HepG2 (cell line): ENCODE results near the gene OPALIN. TPM values are rescaled to one million over a fixed set of nuclear protein-coding genes. Genes with fewer than 3 reads are reported as not detected.

Source experiments
- ATAC-seq: fragments of 200-7000 bp; cut with Tn5 transposase; 3 replicates; pipeline ENCODE4 v1.9.1; 2020; ENCODE audit warnings: mild to moderate bottlenecking, moderate library complexity
- BruUV-seq: library from RNA; stranded (reverse); fragments of 400-500 nt; replicated peaks from 2 replicates; lab custom pipeline; 2021; lab: Mats Ljungman, UMichigan
- CTCF ChIA-PET: fragments of 300-600 bp; formaldehyde crosslinking; extraction: SDS; loops from one replicate; lab custom pipeline; 2021; ENCODE audit warnings: low total read pairs, inconsistent platforms, low intra/inter-chr PET ratio; lab: Yijun Ruan, JAX
- POLR2A ChIA-PET: fragments of 350-600 bp; sonication (Branson Sonifier 250); formaldehyde crosslinking; loops from one replicate; lab custom pipeline; 2020; ENCODE audit warnings: antibody characterized with exemption, inconsistent platforms; lab: Yijun Ruan, JAX
- DNase-seq: peaks from one replicate; pipeline ENCODE4 v3.0.0-alpha.2; 2015; ENCODE audit warnings: low spot score
- FAIRE-seq: peaks from 3 replicates; lab custom pipeline; 2011; peaks lifted over from hg19 to GRCh38; lab: Jason Lieb, UNC
- H2AFZ ChIP-seq: one replicate; pipeline ENCODE4 v1.6.1; 2011; ENCODE audit warnings: low read length, inconsistent platforms
- H3K27ac ChIP-seq: fragments of 300-600 bp; 3 replicates; pipeline ENCODE4 v1.8.0; 2011; ENCODE audit warnings: mixed run types, mild to moderate bottlenecking, mixed read lengths, low read length, inconsistent platforms; ENCODE audit not compliant: insufficient read depth; ENCODE audit errors: extremely low read length
- H3K27me3 ChIP-seq, 2 experiments: fragments of 200-600 bp in 1 of 2; 2 replicates in 1 of 2; 3 replicates in 1 of 2; pipeline versions ENCODE4 v1.6.0 to v1.8.0; 2011; ENCODE audit warnings: low read length in 2 of 2, mild to moderate bottlenecking in 2 of 2, moderate library complexity in 2 of 2, inconsistent platforms in 1 of 2; ENCODE audit not compliant: insufficient read depth in 2 of 2, control insufficient read depth in 1 of 2
- H3K36me3 ChIP-seq, 2 experiments: fragments of 200-600 bp in 1 of 2; replicated peaks in 1 of 2; 2 replicates in 1 of 2; 3 replicates in 1 of 2; pipeline versions ENCODE4 v1.5.1 to v1.8.0; 2011; ENCODE audit warnings: low read length in 2 of 2, inconsistent platforms in 1 of 2; ENCODE audit not compliant: insufficient read depth in 2 of 2, control insufficient read depth in 1 of 2
- H3K4me1 ChIP-seq: 2 replicates; pipeline ENCODE4 v1.5.1; 2012; ENCODE audit warnings: low read length, inconsistent platforms; ENCODE audit not compliant: insufficient read depth
- H3K4me2 ChIP-seq: 2 replicates; pipeline ENCODE4 v1.6.0; 2011; ENCODE audit warnings: low read depth, low read length, inconsistent platforms
- H3K4me3 ChIP-seq, 3 experiments: fragments of 200-600 bp in 1 of 3; sonication (generic), shearing (Covaris generic) in 1 of 3; replicated peaks in 1 of 3; 2 replicates each; pipeline ENCODE4 v1.5.1; 2011 to 2016; ENCODE audit warnings: low read length in 3 of 3, inconsistent platforms in 2 of 3, low read depth in 2 of 3, mild to moderate bottlenecking in 2 of 3, control low read depth in 1 of 3, mixed read lengths in 1 of 3; ENCODE audit not compliant: insufficient read depth in 1 of 3
- H3K79me2 ChIP-seq: one replicate; pipeline ENCODE4 v1.6.1; 2011; ENCODE audit warnings: low read length, inconsistent platforms; ENCODE audit not compliant: insufficient read depth
- H3K9ac ChIP-seq: 2 replicates; pipeline ENCODE4 v1.6.0; 2011; ENCODE audit warnings: mild to moderate bottlenecking, low read depth, low read length, inconsistent platforms; ENCODE audit not compliant: insufficient read depth
- H3K9me3 ChIP-seq: 2 replicates; pipeline ENCODE4 v1.5.1; 2012; ENCODE audit warnings: mild to moderate bottlenecking, low read length
- H4K20me1 ChIP-seq: 2 replicates; pipeline ENCODE4 v1.6.0; 2011; ENCODE audit warnings: inconsistent platforms, mild to moderate bottlenecking, low read length, moderate library complexity; ENCODE audit not compliant: insufficient read depth
- ATAD3A ChIP-seq: sonication (generic); formaldehyde crosslinking; IDR thresholded peaks from 2 replicates; pipeline ENCODE4 v1.4.0; 2020; ENCODE audit warnings: missing genetic modification reagents
- E2F5 ChIP-seq: sonication (generic); formaldehyde crosslinking; conservative IDR thresholded peaks from 2 replicates; pipeline ENCODE4 v1.4.0; 2020; ENCODE audit warnings: missing genetic modification reagents
- HDAC2 ChIP-seq: sonication (generic); formaldehyde crosslinking; IDR thresholded peaks from 2 replicates; pipeline ENCODE4 v1.4.0; 2020; ENCODE audit warnings: missing genetic modification reagents
- HHEX ChIP-seq: IDR thresholded peaks from 2 replicates; pipeline ENCODE4 v1.6.1; 2016; ENCODE audit warnings: control low read depth
- KLF16 ChIP-seq, 2 experiments: sonication (generic) in 1 of 2; formaldehyde crosslinking in 1 of 2; IDR thresholded peaks; 2 replicates each; pipeline versions ENCODE4 v1.6.1 to v1.8.0; 2016 to 2023; ENCODE audit warnings: missing genetic modification reagents in 2 of 2, missing compliant biosample characterization in 1 of 2
- MAF1 ChIP-seq: sonication (generic); formaldehyde crosslinking; IDR thresholded peaks from 2 replicates; pipeline ENCODE4 v1.5.0; 2020; ENCODE audit warnings: missing genetic modification reagents, borderline replicate concordance
- SATB2 ChIP-seq: sonication (generic); formaldehyde crosslinking; IDR thresholded peaks from 2 replicates; pipeline ENCODE4 v1.5.0; 2020; ENCODE audit warnings: missing genetic modification reagents
- ZNF143 ChIP-seq: sonication (generic); formaldehyde crosslinking; IDR thresholded peaks from 2 replicates; pipeline ENCODE4 v1.4.0; 2020; ENCODE audit warnings: missing genetic modification reagents
- ZNF232 ChIP-seq: sonication (generic); formaldehyde crosslinking; IDR thresholded peaks from 2 replicates; pipeline ENCODE4 v1.4.0; 2020; ENCODE audit warnings: missing genetic modification reagents, borderline replicate concordance
- ZNF260 ChIP-seq: sonication (generic); formaldehyde crosslinking; IDR thresholded peaks from 2 replicates; pipeline ENCODE4 v1.4.0; 2020; ENCODE audit warnings: missing genetic modification reagents, low read depth, mild to moderate bottlenecking, borderline replicate concordance
- WGBS: methylation state at CpG from one replicate; pipeline ENCODE4 v1.1.6; 2017; ENCODE audit warnings: low lambda C conversion rate; 5-methylcytosine and 5-hydroxymethylcytosine counted together
- in situ Hi-C: cut with HindIII; loops from 2 replicates; pipeline ENCODE4 v1.10.0; 2017; ENCODE audit warnings: low pct_unique_long_range_greater_than_20kb; ENCODE audit not compliant: extremely low pct_ligation_motif_present
- intact Hi-C: fragments of 100-400 bp; cut with micrococcal nuclease; formaldehyde crosslinking; loops from one replicate; pipeline ENCODE4 v1.10.0; 2022; ENCODE audit not compliant: unreplicated experiment
- polyA plus RNA-seq, 8 experiments: library from polyadenylated mRNA; depleted of rRNA in 3 of 8; stranded (reverse) in 7 of 8; unstranded in 1 of 8; fragments of >200 nt; fragmentation: Illumina TruSeq in 4 of 8; extraction: Trizol in 4 of 8; gene quantifications; 2 replicates each; pipeline versions ENCODE4 v1.2.1 to v1.2.3, GENCODE V29; 2011 to 2016; ENCODE audit warnings: low read depth in 4 of 8, missing spikeins in 1 of 8, mixed read lengths in 1 of 8; ENCODE audit not compliant: insufficient read depth in 1 of 8
- total RNA-seq, 5 experiments: library from RNA; depleted of rRNA; stranded (reverse); fragments of >200 nt; fragmentation: Illumina TruSeq; extraction: Trizol; gene quantifications; 2 replicates each; pipeline ENCODE4 v1.2.3, GENCODE V29; 2016; ENCODE audit warnings: low read depth in 1 of 5
- TF ChIP-seq, protein P1 (sequence below): sonication (generic); formaldehyde crosslinking; IDR thresholded peaks from 2 replicates; pipeline ENCODE4 v1.4.0; 2020; ENCODE audit warnings: missing genetic modification reagents
- TF ChIP-seq, protein P2 (sequence below): sonication (generic); formaldehyde crosslinking; IDR thresholded peaks from 2 replicates; pipeline ENCODE4 v1.8.0; 2022; ENCODE audit warnings: mild to moderate bottlenecking, missing genetic modification reagents, moderate library complexity
- TF ChIP-seq, protein P3 (sequence below), 2 experiments: sonication (generic) in 1 of 2; formaldehyde crosslinking in 1 of 2; IDR thresholded peaks; 2 replicates each; pipeline versions ENCODE4 v1.4.0 to v1.6.1; 2016 to 2020; ENCODE audit warnings: borderline replicate concordance in 1 of 2, low read depth in 1 of 2, mild to moderate bottlenecking in 1 of 2, missing genetic modification reagents in 1 of 2

OPALIN gene
- total and polyA plus RNA-seq, 2 of the 13 experiments (the other 11 are each of a cell fraction or from before 2014, with no cell fraction given) = not detected

DNA sequence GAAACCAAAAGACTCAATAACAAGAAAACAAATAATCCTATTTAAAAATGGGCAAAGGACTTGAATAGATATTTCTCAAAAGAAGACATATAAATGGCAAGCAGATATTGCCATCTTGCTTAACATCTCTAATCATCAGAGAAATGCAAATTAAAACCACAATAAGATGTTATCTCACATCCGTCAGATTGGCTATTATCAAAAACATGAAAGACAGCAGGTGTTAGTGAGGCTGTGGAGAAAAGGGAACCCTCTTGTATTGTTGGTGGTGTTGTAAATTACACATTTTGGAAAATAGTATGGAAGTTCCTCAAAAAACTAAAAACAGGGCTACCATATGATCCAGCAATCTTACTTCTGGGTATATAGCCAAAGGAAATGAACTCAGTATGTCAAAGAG is 25.7 kb downstream of the OPALIN start:
- Histone ChIP-seq H2AFZ (no peak overlapping the region), H3K27me3 (peaks cover 1 to 3% of the 10 kb centered on the region in 2 experiments; a peak in 1 of 5 replicates), H3K79me2 (no peaks in the 10 kb centered on the region), H3K4me1 (peaks cover 7% of the 10 kb centered on the region), H3K9me3 (no peaks in the 10 kb centered on the region), H3K36me3 (no peaks in the 10 kb centered on the region), H4K20me1 (no peaks in the 10 kb centered on the region), H3K4me2 (no peak overlapping the region), H3K9ac (no peak overlapping the region), H3K27ac (no peak overlapping the region), H3K4me3 (no peak overlapping the region)
- ATAC-seq (no peak), FAIRE-seq (no peak), DNase-seq (no peak)
- no TSS peak for BruUV-seq
- CTCF ChIA-PET = no interaction called here
- intact Hi-C loops (no loop called here), in situ Hi-C loops (no loop called here)
- 94% methylated on average over 1 of the region's 1 CpG for WGBS
- POLR2A ChIA-PET = no interaction called here
- TF ChIP-seq ZNF260 (CRISPR knock-in tag) (no peak), HDAC2 (no peak), ZNF232 (CRISPR knock-in tag) (no peak), KLF16 (CRISPR knock-in tag; IDR thresholded peaks at IDR 0.05) (no peak), ATAD3A (no peak), MAF1 (CRISPR knock-in tag) (no peak), E2F5 (no peak), SATB2 (no peak), HHEX (CRISPR knock-in tag) (no peak), ZNF143 (CRISPR knock-in tag) (no peak)
- TF ChIP-seq, protein P1, sequence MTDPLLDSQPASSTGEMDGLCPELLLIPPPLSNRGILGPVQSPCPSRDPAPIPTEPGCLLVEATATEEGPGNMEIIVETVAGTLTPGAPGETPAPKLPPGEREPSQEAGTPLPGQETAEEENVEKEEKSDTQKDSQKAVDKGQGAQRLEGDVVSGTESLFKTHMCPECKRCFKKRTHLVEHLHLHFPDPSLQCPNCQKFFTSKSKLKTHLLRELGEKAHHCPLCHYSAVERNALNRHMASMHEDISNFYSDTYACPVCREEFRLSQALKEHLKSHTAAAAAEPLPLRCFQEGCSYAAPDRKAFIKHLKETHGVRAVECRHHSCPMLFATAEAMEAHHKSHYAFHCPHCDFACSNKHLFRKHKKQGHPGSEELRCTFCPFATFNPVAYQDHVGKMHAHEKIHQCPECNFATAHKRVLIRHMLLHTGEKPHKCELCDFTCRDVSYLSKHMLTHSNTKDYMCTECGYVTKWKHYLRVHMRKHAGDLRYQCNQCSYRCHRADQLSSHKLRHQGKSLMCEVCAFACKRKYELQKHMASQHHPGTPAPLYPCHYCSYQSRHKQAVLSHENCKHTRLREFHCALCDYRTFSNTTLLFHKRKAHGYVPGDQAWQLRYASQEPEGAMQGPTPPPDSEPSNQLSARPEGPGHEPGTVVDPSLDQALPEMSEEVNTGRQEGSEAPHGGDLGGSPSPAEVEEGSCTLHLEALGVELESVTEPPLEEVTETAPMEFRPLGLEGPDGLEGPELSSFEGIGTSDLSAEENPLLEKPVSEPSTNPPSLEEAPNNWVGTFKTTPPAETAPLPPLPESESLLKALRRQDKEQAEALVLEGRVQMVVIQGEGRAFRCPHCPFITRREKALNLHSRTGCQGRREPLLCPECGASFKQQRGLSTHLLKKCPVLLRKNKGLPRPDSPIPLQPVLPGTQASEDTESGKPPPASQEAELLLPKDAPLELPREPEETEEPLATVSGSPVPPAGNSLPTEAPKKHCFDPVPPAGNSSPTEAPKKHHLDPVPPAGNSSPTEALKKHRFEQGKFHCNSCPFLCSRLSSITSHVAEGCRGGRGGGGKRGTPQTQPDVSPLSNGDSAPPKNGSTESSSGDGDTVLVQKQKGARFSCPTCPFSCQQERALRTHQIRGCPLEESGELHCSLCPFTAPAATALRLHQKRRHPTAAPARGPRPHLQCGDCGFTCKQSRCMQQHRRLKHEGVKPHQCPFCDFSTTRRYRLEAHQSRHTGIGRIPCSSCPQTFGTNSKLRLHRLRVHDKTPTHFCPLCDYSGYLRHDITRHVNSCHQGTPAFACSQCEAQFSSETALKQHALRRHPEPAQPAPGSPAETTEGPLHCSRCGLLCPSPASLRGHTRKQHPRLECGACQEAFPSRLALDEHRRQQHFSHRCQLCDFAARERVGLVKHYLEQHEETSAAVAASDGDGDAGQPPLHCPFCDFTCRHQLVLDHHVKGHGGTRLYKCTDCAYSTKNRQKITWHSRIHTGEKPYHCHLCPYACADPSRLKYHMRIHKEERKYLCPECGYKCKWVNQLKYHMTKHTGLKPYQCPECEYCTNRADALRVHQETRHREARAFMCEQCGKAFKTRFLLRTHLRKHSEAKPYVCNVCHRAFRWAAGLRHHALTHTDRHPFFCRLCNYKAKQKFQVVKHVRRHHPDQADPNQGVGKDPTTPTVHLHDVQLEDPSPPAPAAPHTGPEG (CRISPR knock-in tag) = no peak
- TF ChIP-seq, protein P2, sequence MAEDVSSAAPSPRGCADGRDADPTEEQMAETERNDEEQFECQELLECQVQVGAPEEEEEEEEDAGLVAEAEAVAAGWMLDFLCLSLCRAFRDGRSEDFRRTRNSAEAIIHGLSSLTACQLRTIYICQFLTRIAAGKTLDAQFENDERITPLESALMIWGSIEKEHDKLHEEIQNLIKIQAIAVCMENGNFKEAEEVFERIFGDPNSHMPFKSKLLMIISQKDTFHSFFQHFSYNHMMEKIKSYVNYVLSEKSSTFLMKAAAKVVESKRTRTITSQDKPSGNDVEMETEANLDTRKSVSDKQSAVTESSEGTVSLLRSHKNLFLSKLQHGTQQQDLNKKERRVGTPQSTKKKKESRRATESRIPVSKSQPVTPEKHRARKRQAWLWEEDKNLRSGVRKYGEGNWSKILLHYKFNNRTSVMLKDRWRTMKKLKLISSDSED (CRISPR knock-in tag) = no peak
- TF ChIP-seq, protein P3, sequence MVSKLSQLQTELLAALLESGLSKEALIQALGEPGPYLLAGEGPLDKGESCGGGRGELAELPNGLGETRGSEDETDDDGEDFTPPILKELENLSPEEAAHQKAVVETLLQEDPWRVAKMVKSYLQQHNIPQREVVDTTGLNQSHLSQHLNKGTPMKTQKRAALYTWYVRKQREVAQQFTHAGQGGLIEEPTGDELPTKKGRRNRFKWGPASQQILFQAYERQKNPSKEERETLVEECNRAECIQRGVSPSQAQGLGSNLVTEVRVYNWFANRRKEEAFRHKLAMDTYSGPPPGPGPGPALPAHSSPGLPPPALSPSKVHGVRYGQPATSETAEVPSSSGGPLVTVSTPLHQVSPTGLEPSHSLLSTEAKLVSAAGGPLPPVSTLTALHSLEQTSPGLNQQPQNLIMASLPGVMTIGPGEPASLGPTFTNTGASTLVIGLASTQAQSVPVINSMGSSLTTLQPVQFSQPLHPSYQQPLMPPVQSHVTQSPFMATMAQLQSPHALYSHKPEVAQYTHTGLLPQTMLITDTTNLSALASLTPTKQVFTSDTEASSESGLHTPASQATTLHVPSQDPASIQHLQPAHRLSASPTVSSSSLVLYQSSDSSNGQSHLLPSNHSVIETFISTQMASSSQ (IDR thresholded peaks at IDR 0.05; ENCODE audit: low read depth) = no peak
- TF ChIP-seq, protein P3 (CRISPR knock-in tag; IDR thresholded peaks at IDR 0.05; ENCODE audit: borderline replicate concordance) = no peak
